ENCODE results near the gene CRYM. TPM values are rescaled to one million over a fixed set of nuclear protein-coding genes. Genes with fewer than 3 reads are reported as not detected.

CRYM gene
- total RNA-seq, 2 experiments from 2014 or later: not detected

GRCh38 chr16:21281698-21282389 is 3.8 kb upstream of the CRYM start:
- H3K4me3 Mint-ChIP-seq: no peak overlapping the region
- H3K4me3 ChIP-seq (ENCODE audit: low read length): no peak overlapping the region
- no peaks in the 10 kb centered on the region for H3K36me3 ChIP-seq (ENCODE audit: insufficient read depth, low read length)
- H3K27me3 Mint-ChIP-seq: peaks cover 76% of the 10 kb centered on the region
- CTCF ChIA-PET: no interaction called here
- no peak overlapping the region for H3K27ac Mint-ChIP-seq
- no peak for TF ChIP-seq CTCF (IDR thresholded peaks at IDR 0.05)
- POLR2A ChIA-PET: no interaction called here
- H3K4me1 Mint-ChIP-seq (ENCODE audit: low read depth): no peaks in the 10 kb centered on the region
- no peak overlapping the region for H3K27ac ChIP-seq (ENCODE audit: low read depth in 1 of 2, low read length in 2 of 2)
- intact Hi-C loops (cut with DNase I, micrococcal nuclease): no loop called here
- H3K4me1 ChIP-seq (ENCODE audit: insufficient read depth, low read length): peaks cover 12% of the 10 kb centered on the region
- H3K36me3 Mint-ChIP-seq (ENCODE audit: low read depth): no peaks in the 10 kb centered on the region
- no peak for ATAC-seq (ENCODE audit: poor library complexity)
- peaks cover 22 to 79% of the 10 kb centered on the region in 2 experiments for H3K27me3 ChIP-seq (ENCODE audit: control insufficient read depth in 1 of 2, insufficient read depth in 2 of 2, low read length in 2 of 2)
- no peaks in the 10 kb centered on the region for H3K9me3 Mint-ChIP-seq
- no peak for DNase-seq
- peaks cover 0 to 9% of the 10 kb centered on the region in 2 experiments for H3K9me3 ChIP-seq (ENCODE audit: control insufficient read depth in 1 of 2, insufficient read depth in 1 of 2, low read length in 2 of 2)

DNA sequence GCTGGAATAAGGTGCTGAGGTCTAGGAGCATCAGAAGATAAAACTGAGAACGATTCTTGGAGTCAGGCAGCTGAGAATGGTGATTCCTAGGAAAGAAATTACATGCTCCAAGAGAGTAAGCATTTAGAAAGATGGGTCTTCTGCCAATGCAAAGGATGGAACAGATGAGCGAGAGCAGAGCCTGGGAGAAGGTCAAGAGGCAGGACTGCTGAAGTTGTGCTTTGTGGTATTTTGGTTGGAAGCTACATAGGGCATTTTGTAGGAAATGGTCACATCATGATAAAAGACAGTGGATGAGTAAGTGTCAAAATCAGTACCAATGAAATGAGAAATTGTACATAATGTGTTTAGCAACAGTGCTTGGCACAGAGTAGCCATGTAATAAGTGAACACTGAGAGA is 1.4 kb upstream of the CRYM start:
- CTCF ChIA-PET: no interaction called here
- Histone ChIP-seq H3K27me3 (ENCODE audit: control insufficient read depth in 1 of 2, insufficient read depth in 2 of 2, low read length in 2 of 2) (peaks cover 25 to 75% of the 10 kb centered on the region in 2 experiments), H3K36me3 (ENCODE audit: insufficient read depth, low read length) (no peaks in the 10 kb centered on the region), H3K27ac (ENCODE audit: low read depth in 1 of 2, low read length in 2 of 2) (no peak overlapping the region), H3K4me1 (ENCODE audit: insufficient read depth, low read length) (peaks cover 12% of the 10 kb centered on the region), H3K9me3 (ENCODE audit: control insufficient read depth in 1 of 2, insufficient read depth in 1 of 2, low read length in 2 of 2) (peaks cover 0 to 9% of the 10 kb centered on the region in 2 experiments), H3K4me3 (ENCODE audit: low read length) (no peak overlapping the region)
- H3K36me3 Mint-ChIP-seq (ENCODE audit: low read depth): no peaks in the 10 kb centered on the region
- POLR2A ChIA-PET: no interaction called here
- H3K9me3 Mint-ChIP-seq: no peaks in the 10 kb centered on the region
- peaks cover 84% of the 10 kb centered on the region for H3K27me3 Mint-ChIP-seq
- ATAC-seq (ENCODE audit: poor library complexity) (no peak), DNase-seq (no peak)
- intact Hi-C loops (cut with DNase I, micrococcal nuclease): loop anchor here in 1 of 2 experiments (10.0 kb wide), 1 partner anchor 1415 kb away; no protein-coding TSS in a partner anchor
- H3K4me3 Mint-ChIP-seq: no peak overlapping the region
- H3K27ac Mint-ChIP-seq: no peak overlapping the region
- TF ChIP-seq CTCF (IDR thresholded peaks at IDR 0.05): no peak
- no peaks in the 10 kb centered on the region for H3K4me1 Mint-ChIP-seq (ENCODE audit: low read depth)

- H3K9me3 ChIP-seq (ENCODE audit: control insufficient read depth in 1 of 2, insufficient read depth in 1 of 2, low read length in 2 of 2): peaks cover 0 to 9% of the 10 kb centered on the region in 2 experiments
- Mint-ChIP-seq H3K9me3 (no peaks in the 10 kb centered on the region), H3K27me3 (peaks cover 77% of the 10 kb centered on the region), H3K36me3 (ENCODE audit: low read depth) (no peaks in the 10 kb centered on the region), H3K27ac (no peak overlapping the region), H3K4me3 (no peak overlapping the region), H3K4me1 (ENCODE audit: low read depth) (no peaks in the 10 kb centered on the region)
- H3K36me3 ChIP-seq (ENCODE audit: insufficient read depth, low read length): no peaks in the 10 kb centered on the region
- DNase-seq (no peak), ATAC-seq (ENCODE audit: poor library complexity) (no peak)
- POLR2A ChIA-PET: interaction anchor here (0.6 kb wide), 1 partner anchor 9 kb away, joined by 3 read pairs; no protein-coding TSS in a partner anchor
- intact Hi-C loops (cut with DNase I, micrococcal nuclease): loop anchor here in 1 of 2 experiments (10.0 kb wide), 1 partner anchor 1418 kb away; no protein-coding TSS in a partner anchor
- TF ChIP-seq CTCF (IDR thresholded peaks at IDR 0.05): no peak
- H3K27ac ChIP-seq (ENCODE audit: low read depth in 1 of 2, low read length in 2 of 2): no peak overlapping the region
- H3K4me1 ChIP-seq (ENCODE audit: insufficient read depth, low read length): peaks cover 7% of the 10 kb centered on the region
- CTCF ChIA-PET: no interaction called here
- H3K27me3 ChIP-seq (ENCODE audit: control insufficient read depth in 1 of 2, insufficient read depth in 2 of 2, low read length in 2 of 2): peaks cover 21 to 64% of the 10 kb centered on the region in 2 experiments
- no peak overlapping the region for H3K4me3 ChIP-seq (ENCODE audit: low read length)
These were observed 804 bp downstream of the CRYM start for GRCh38 chr16:21277045-21277926.

Measured in CD4-positive, alpha-beta T cell (primary cell).